HepG2 (cell line): ENCODE data around the gene ZFYVE26. TPM values are rescaled to one million over a fixed set of nuclear protein-coding genes. Genes with fewer than 3 reads are reported as not detected.
A peak's percentile ranks its signal among the peaks of the same experiment; 100 is the strongest.

Experiments
- BORCS8-MEF2B ChIP-seq: sonication (generic); formaldehyde crosslinking; IDR thresholded peaks from 2 replicates; pipeline ENCODE4 v1.8.0; 2022; ENCODE audit warnings: mild to moderate bottlenecking, missing genetic modification reagents
- CAMTA2 ChIP-seq: sonication (generic); formaldehyde crosslinking; IDR thresholded peaks from 2 replicates; pipeline ENCODE4 v1.4.0; 2020; ENCODE audit warnings: mild to moderate bottlenecking, missing genetic modification reagents, borderline replicate concordance
- CBX5 ChIP-seq: sonication (generic); formaldehyde crosslinking; IDR thresholded peaks from 2 replicates; pipeline ENCODE4 v1.4.0; 2020; ENCODE audit warnings: missing genetic modification reagents, borderline replicate concordance
- CREM ChIP-seq, 2 experiments: sonication (generic) in 1 of 2; formaldehyde crosslinking in 1 of 2; IDR thresholded peaks; 2 replicates each; pipeline versions ENCODE4 v1.4.0 to v1.6.1; 2016 to 2020; ENCODE audit warnings: antibody characterized with exemption in 1 of 2, mild to moderate bottlenecking in 1 of 2, missing genetic modification reagents in 1 of 2
- DMAP1 ChIP-seq: IDR thresholded peaks from 2 replicates; pipeline ENCODE4 v1.6.1; 2016
- DR1 ChIP-seq: sonication (generic); formaldehyde crosslinking; IDR thresholded peaks from 2 replicates; pipeline ENCODE4 v1.8.0; 2021; ENCODE audit warnings: mild to moderate bottlenecking, missing genetic modification reagents, inconsistent platforms
- FOXA1 ChIP-seq, 2 experiments: fragments of 450-650 bp in 1 of 2; sonication (generic) in 1 of 2; formaldehyde crosslinking in 1 of 2; IDR thresholded peaks; 2 replicates each; pipeline versions ENCODE4 v1.4.0 to v1.6.1; 2016 to 2020; ENCODE audit warnings: missing genetic modification reagents in 1 of 2
- KAT2B ChIP-seq: fragments of 150-350 bp; IDR thresholded peaks from 2 replicates; pipeline ENCODE4 v1.6.1; 2014; ENCODE audit warnings: low read depth, low read length, borderline replicate concordance
- LRRFIP1 ChIP-seq: sonication (generic); formaldehyde crosslinking; conservative IDR thresholded peaks from 2 replicates; pipeline ENCODE4 v1.4.0; 2020; ENCODE audit warnings: missing genetic modification reagents
- MXD4 ChIP-seq: IDR thresholded peaks from 2 replicates; pipeline ENCODE4 v1.6.1; 2016; ENCODE audit warnings: mild to moderate bottlenecking, missing biosample characterization, missing genetic modification reagents
- PTBP1 ChIP-seq: fragments of 200-400 bp; formaldehyde crosslinking; IDR thresholded peaks from 2 replicates; pipeline ENCODE4 v1.6.1; 2018; ENCODE audit warnings: low read length, low read depth; ENCODE audit not compliant: poor library complexity, severe bottlenecking
- REL ChIP-seq: sonication (generic); formaldehyde crosslinking; conservative IDR thresholded peaks from 2 replicates; pipeline ENCODE4 v1.8.0; 2022; ENCODE audit warnings: mild to moderate bottlenecking, missing genetic modification reagents, moderate library complexity
- STAT5B ChIP-seq: sonication (generic); formaldehyde crosslinking; IDR thresholded peaks from 2 replicates; pipeline ENCODE4 v1.4.0; 2020; ENCODE audit warnings: missing genetic modification reagents
- TARDBP ChIP-seq: sonication (generic); formaldehyde crosslinking; IDR thresholded peaks from 2 replicates; pipeline ENCODE4 v1.8.0; 2022; ENCODE audit warnings: mild to moderate bottlenecking, missing genetic modification reagents
- ZBTB10 ChIP-seq: sonication (generic); formaldehyde crosslinking; IDR thresholded peaks from 2 replicates; pipeline ENCODE4 v1.4.0; 2020; ENCODE audit warnings: missing genetic modification reagents, borderline replicate concordance
- ZBTB34 ChIP-seq: sonication (generic); formaldehyde crosslinking; IDR thresholded peaks from 2 replicates; pipeline ENCODE4 v1.8.0; 2022; ENCODE audit warnings: mild to moderate bottlenecking, missing genetic modification reagents
- ZBTB7B ChIP-seq: sonication (generic); formaldehyde crosslinking; IDR thresholded peaks from 2 replicates; pipeline ENCODE4 v1.4.0; 2020; ENCODE audit warnings: missing genetic modification reagents
- ZFP62 ChIP-seq: sonication (generic); formaldehyde crosslinking; IDR thresholded peaks from 2 replicates; pipeline ENCODE4 v1.4.0; 2020; ENCODE audit warnings: missing genetic modification reagents
- ZNF205 ChIP-seq: IDR thresholded peaks from 2 replicates; pipeline ENCODE4 v1.6.1; 2018; ENCODE audit warnings: missing biosample characterization, missing genetic modification reagents
- ZNF253 ChIP-seq: sonication (generic); formaldehyde crosslinking; IDR thresholded peaks from 2 replicates; pipeline ENCODE4 v1.8.0; 2022; ENCODE audit warnings: mild to moderate bottlenecking, missing genetic modification reagents, borderline replicate concordance
- ZNF326 ChIP-seq: sonication (generic); formaldehyde crosslinking; IDR thresholded peaks from 2 replicates; pipeline ENCODE4 v1.4.0; 2020; ENCODE audit warnings: missing genetic modification reagents, borderline replicate concordance
- ZNF432 ChIP-seq: sonication (generic); formaldehyde crosslinking; IDR thresholded peaks from 2 replicates; pipeline ENCODE4 v1.5.0; 2020; ENCODE audit warnings: missing genetic modification reagents, mild to moderate bottlenecking, borderline replicate concordance
- ZNF557 ChIP-seq: sonication (generic); formaldehyde crosslinking; IDR thresholded peaks from 2 replicates; pipeline ENCODE4 v1.4.0; 2020; ENCODE audit warnings: missing genetic modification reagents
- ZNF567 ChIP-seq: sonication (generic); formaldehyde crosslinking; IDR thresholded peaks from 2 replicates; pipeline ENCODE4 v1.8.1; 2023; ENCODE audit warnings: mild to moderate bottlenecking, missing genetic modification reagents, borderline replicate concordance
- polyA plus RNA-seq, 8 experiments: library from polyadenylated mRNA; depleted of rRNA in 3 of 8; stranded (reverse) in 7 of 8; unstranded in 1 of 8; fragments of >200 nt; fragmentation: Illumina TruSeq in 4 of 8; extraction: Trizol in 4 of 8; gene quantifications; 2 replicates each; pipeline versions ENCODE4 v1.2.1 to v1.2.3, GENCODE V29; 2011 to 2016; ENCODE audit warnings: low read depth in 4 of 8, missing spikeins in 1 of 8, mixed read lengths in 1 of 8; ENCODE audit not compliant: insufficient read depth in 1 of 8
- total RNA-seq, 5 experiments: library from RNA; depleted of rRNA; stranded (reverse); fragments of >200 nt; fragmentation: Illumina TruSeq; extraction: Trizol; gene quantifications; 2 replicates each; pipeline ENCODE4 v1.2.3, GENCODE V29; 2016; ENCODE audit warnings: low read depth in 1 of 5

The ZFYVE26 gene
- total and polyA plus RNA-seq, 2 of the 13 experiments (the other 11 are each of a cell fraction or from before 2014, with no cell fraction given): 13.6 to 16.4 TPM

GRCh38 chr14:67729072-67729885, 87.1 kb downstream of the ZFYVE26 start (continued):
- TF ChIP-seq KAT2B: no peak
- no peak for TF ChIP-seq CAMTA2 (CRISPR knock-in tag)
- peak; percentile 82; the same call in 1 of the 2 replicates for TF ChIP-seq CBX5 (CRISPR knock-in tag)
- no peak for TF ChIP-seq STAT5B
- no peak for TF ChIP-seq ZNF567 (CRISPR knock-in tag)
- no peak for TF ChIP-seq ZNF557
- no peak for TF ChIP-seq MXD4 (CRISPR knock-in tag)
- no peak for TF ChIP-seq ZFP62 (CRISPR knock-in tag)
- TF ChIP-seq FOXA1 (IDR thresholded peaks at IDR 0.05): no peak
- TF ChIP-seq FOXA1 (CRISPR knock-in tag; IDR thresholded peaks at IDR 0.05): peak; percentile 28; the same call in 1 of the 2 replicates
- no peak for TF ChIP-seq ZBTB34 (CRISPR knock-in tag)
- no peak for TF ChIP-seq LRRFIP1 (CRISPR knock-in tag)
- no peak for TF ChIP-seq ZNF253 (CRISPR knock-in tag)
- TF ChIP-seq PTBP1: no peak
- TF ChIP-seq ZBTB7B (CRISPR knock-in tag): peak; percentile 69
- no peak for TF ChIP-seq DR1
- TF ChIP-seq BORCS8-MEF2B (CRISPR knock-in tag): peak; percentile 32; the same call in 1 of the 2 replicates
- TF ChIP-seq ZNF205 (CRISPR knock-in tag): no peak
- TF ChIP-seq TARDBP (CRISPR knock-in tag): peak; percentile 72
- TF ChIP-seq REL (CRISPR knock-in tag): no peak
- no peak for TF ChIP-seq ZNF432 (CRISPR knock-in tag)
- 0 out of 2 replicates have a peak, but pooled peaks have one; percentile 45 for TF ChIP-seq DMAP1
- no peak for TF ChIP-seq ZBTB10 (CRISPR knock-in tag)
- TF ChIP-seq CREM (IDR thresholded peaks at IDR 0.05): no peak
- TF ChIP-seq CREM (CRISPR knock-in tag; IDR thresholded peaks at IDR 0.05): no peak
- no peak for TF ChIP-seq ZNF326
